SIG-M5 treated with dmso at 0.1 percent for 504 hours (cell line): ENCODE data around the gene TRIM48.
"Not testable (repeated sequence)": the region's sequence is repeated elsewhere in the genome, so short reads cannot be mapped to it uniquely, and the experiment has no call there.

Source experiments
- DNase-seq: peaks from one replicate; lab custom pipeline; 2025; ENCODE audit not compliant: unreplicated experiment; lab: John Stamatoyannopoulos, UW

TRIM48 gene, protein sequence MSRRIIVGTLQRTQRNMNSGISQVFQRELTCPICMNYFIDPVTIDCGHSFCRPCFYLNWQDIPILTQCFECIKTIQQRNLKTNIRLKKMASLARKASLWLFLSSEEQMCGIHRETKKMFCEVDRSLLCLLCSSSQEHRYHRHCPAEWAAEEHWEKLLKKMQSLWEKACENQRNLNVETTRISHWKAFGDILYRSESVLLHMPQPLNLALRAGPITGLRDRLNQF

DNA sequence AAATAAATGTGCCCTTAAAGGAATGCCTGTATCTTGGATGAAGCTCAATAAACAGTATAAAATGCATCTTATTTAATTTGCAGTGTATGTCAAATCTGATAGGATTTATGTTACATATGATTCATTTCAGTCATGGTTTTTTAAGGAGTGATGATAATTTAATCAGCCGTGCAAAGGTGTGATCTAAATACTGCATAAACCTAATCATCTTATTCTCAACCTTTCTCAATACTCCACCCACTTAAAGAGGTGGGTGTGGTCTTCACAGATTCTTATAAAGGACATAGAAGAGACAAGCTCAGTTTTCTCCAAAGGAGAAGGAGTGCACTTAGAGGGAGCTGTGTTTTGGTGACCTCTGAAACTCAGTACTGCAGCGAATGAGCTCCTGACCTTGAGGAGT is at the start of gene TRIM48:
Gene TRIM48 (plus strand): TSS at position 301 of the 400 bp plus-strand sequence. CDS start 113 bp downstream, outside the sequence.
- DNase-seq, result not testable (repeated sequence)

DNA sequence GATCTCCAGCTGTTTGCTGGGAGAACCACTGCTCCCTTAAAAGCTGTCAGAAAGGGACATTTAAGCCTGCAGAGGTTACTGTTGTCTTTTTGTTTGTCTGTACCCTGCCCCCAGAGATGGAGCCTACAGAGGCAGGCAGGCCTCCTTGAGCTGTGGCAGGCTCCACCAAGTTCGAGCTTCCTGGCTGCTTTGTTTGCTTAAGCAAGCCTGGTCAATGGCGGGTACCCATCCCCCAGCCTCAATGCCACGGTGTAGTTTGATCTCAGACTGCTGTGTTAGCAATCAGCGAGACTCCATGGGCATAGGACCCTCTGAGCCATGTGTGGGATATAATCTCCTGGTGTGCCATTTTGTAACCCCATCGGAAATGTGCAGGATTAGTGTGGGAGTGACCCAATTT is 23.6 kb upstream of the TRIM48 start:
- not testable (repeated sequence) for DNase-seq

DNA sequence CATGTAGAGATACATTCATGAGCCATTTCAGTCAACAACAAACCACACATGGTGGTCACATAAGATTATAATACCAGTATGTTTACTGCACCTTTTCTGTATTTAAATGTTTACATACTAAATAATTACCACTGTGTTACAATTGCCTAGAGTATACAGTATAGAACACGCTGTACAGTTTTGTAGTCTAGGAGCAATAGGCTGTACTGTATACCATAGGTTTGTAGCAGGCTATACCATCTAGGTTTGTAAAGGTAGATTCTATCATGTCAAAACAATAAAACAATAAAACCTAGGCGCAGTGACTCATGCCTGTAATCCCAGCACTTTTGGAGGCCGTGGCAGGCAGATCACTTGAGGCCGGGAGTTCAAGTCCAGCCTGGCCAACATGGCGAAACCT is 1.1 kb downstream of the TRIM48 start:
- no peak for DNase-seq
